Spleen (tissue), 11 donors: Measurements from ENCODE around the gene NBPF6. TPM values are rescaled to one million over a fixed set of nuclear protein-coding genes. Genes with fewer than 3 reads are reported as not detected.
"Not testable (repeated sequence)": the region's sequence is repeated elsewhere in the genome, so short reads cannot be mapped to it uniquely, and the experiment has no call there.

Experiments
- DNase-seq: peaks from one replicate; pipeline ENCODE4 v3.0.0-alpha.2; 2020
- H3K27ac ChIP-seq, 8 donors: fragments of 200-600 bp; sonication (generic) in 7 of 8; 1 replicate in 4 of 8; 2 replicates in 4 of 8; pipeline versions ENCODE4 v1.5.0 to v1.8.0; 2016 to 2021; ENCODE audit warnings: inconsistent platforms in 4 of 8, mild to moderate bottlenecking in 4 of 8, moderate library complexity in 1 of 8
- H3K27me3 ChIP-seq, 7 donors: fragments of 200-600 bp; sonication (generic) in 6 of 7; replicated peaks in 1 of 7; 1 replicate in 4 of 7; 2 replicates in 3 of 7; pipeline versions ENCODE4 v1.5.0 to v1.8.0; 2016 to 2021; ENCODE audit warnings: inconsistent platforms in 3 of 7, mild to moderate bottlenecking in 1 of 7
- H3K36me3 ChIP-seq, 6 donors: fragments of 200-600 bp; sonication (generic) in 5 of 6; 1 replicate in 4 of 6; 2 replicates in 2 of 6; pipeline versions ENCODE4 v1.5.0 to v1.8.0; 2016 to 2021; ENCODE audit warnings: inconsistent platforms in 2 of 6
- H3K4me1 ChIP-seq, 6 donors: fragments of 200-600 bp; sonication (generic) in 5 of 6; 1 replicate in 3 of 6; 2 replicates in 3 of 6; pipeline versions ENCODE4 v1.5.0 to v1.8.0; 2016 to 2021; ENCODE audit warnings: inconsistent platforms in 3 of 6
- H3K4me3 ChIP-seq, 8 donors: fragments of 200-600 bp; sonication (generic) in 7 of 8; 1 replicate in 4 of 8; 2 replicates in 4 of 8; pipeline versions ENCODE4 v1.5.0 to v1.8.0; 2016 to 2021; ENCODE audit warnings: inconsistent platforms in 4 of 8, mild to moderate bottlenecking in 4 of 8, moderate library complexity in 2 of 8
- H3K9me3 ChIP-seq, 8 donors: fragments of 200-600 bp; sonication (generic) in 7 of 8; 1 replicate in 4 of 8; 2 replicates in 4 of 8; pipeline versions ENCODE4 v1.5.0 to v1.8.0; 2016 to 2021; ENCODE audit warnings: inconsistent platforms in 4 of 8
- POLR2A ChIP-seq, 3 donors: fragments of 450-650 bp; IDR thresholded peaks; one replicate each; pipeline ENCODE4 v1.5.1; 2017; ENCODE audit warnings: antibody characterized with exemption in 3 of 3, mild to moderate bottlenecking in 1 of 3
- POLR2AphosphoS5 ChIP-seq, 3 donors: sonication (generic); formaldehyde crosslinking; IDR thresholded peaks; one replicate each; pipeline ENCODE4 v1.5.1; 2017; ENCODE audit warnings: antibody characterized with exemption in 3 of 3
- WGBS, 5 donors: extraction: QIAGEN DNeasy Blood & Tissue Kit in 3 of 5; methylation state at CpG; one replicate each; pipeline versions ENCODE4 v1.1.5 to v1.1.7; 2013 to 2018; 5-methylcytosine and 5-hydroxymethylcytosine counted together
- intact Hi-C: fragments of 100-400 bp; cut with DNase I; formaldehyde crosslinking; loops from one replicate; pipeline ENCODE4 v1.15.0; 2023; ENCODE audit warnings: low total_unique reads
- polyA plus RNA-seq, 3 donors: library from polyadenylated mRNA; stranded (reverse); fragments of 200-250 nt; gene quantifications; one replicate each; pipeline ENCODE4 v1.2.1, GENCODE V29; 2013
- total RNA-seq, 7 donors: library from RNA; depleted of rRNA in 3 of 7; stranded (reverse); fragments of >200 nt in 3 of 7; fragmentation: NEBNext Ultra II Directional in 4 of 7; extraction: Animal tissue kit (Norgen Biotek cat#: 25700) in 4 of 7; gene quantifications; one replicate each; pipeline versions ENCODE4 v1.1.0 to v1.2.1, GENCODE V29; 2016 to 2021
- TF ChIP-seq, protein P1 (sequence below), 11 experiments: fragments of 200-600 bp in 7 of 11; fragments of 450-650 bp in 4 of 11; sonication (generic) in 4 of 11; IDR thresholded peaks in 8 of 11; conservative IDR thresholded peaks in 3 of 11; 1 replicate in 7 of 11; 2 replicates in 4 of 11; pipeline versions ENCODE4 v1.4.0 to v1.8.0; 2016 to 2021; ENCODE audit warnings: antibody characterized with exemption in 11 of 11, inconsistent platforms in 4 of 11, mild to moderate bottlenecking in 1 of 11
- donor health status: healthy with polysubstance abuse.
- donor health status: DM: no; HTN: no; CAD: no; lungs with moderate emphysema.
- donor health status: DM: no; HTN: no; CAD: no.
- donor health status: Bipolar disorder and iron deficiency.
- donor health status: healthy.
- donor health status: DM: no; HTN: no; CAD: no.
- donor health status: DM: yes; HTN: yes; CAD: no.

NBPF6 gene
- total and polyA plus RNA-seq, 10 donors, result 0.08 TPM; not detected in 9

DNA sequence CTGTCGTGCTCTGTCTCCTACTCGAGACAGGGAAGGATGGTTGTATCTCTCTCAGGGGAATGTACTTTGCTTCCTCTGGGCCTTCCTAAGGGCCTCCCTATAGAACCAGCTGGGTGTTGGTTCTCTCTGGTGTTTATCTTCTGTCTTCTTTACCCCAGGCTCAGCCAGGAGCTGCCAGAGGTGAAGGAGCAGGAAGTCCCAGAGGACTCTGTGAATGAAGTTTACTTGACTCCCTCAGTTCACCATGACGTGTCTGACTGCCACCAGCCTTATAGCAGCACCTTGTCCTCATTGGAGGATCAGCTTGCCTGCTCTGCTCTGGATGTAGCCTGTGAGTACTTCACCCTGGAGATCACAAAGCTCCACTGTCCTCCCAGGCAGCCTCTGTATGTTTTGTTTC is 11.6 kb downstream of the NBPF6 start:
- H3K27me3 ChIP-seq, DNase-seq, H3K36me3 ChIP-seq, H3K27ac ChIP-seq, intact Hi-C loops, H3K9me3 ChIP-seq, H3K4me3 ChIP-seq, H3K4me1 ChIP-seq: not testable (repeated sequence)
- WGBS, 5 donors, result no CpG with 5 or more reads among the region's 3 CpGs

DNA sequence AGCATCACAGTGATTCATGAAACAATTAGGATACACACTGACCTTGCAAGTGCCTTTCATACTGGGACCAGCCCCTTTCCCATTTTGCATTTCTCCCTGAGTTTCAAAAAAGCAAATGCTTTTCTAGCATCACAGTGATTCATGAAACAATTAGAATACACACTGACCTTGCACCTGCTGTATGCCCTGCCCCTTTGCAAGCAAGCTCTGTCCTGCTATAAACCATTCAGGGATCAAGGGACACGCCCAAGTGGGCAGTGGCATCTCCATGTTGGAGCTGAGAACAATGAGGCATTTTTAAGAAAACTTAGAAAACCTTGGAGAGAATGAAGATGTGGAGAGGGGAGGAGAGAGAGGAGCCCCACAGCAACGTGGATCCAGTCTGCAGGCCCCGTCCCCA is 13.8 kb downstream of the NBPF6 start:
- H3K4me1 ChIP-seq, H3K27me3 ChIP-seq, H3K36me3 ChIP-seq, DNase-seq, intact Hi-C loops, H3K27ac ChIP-seq, H3K4me3 ChIP-seq, H3K9me3 ChIP-seq: not testable (repeated sequence)
- WGBS, 5 donors, result no CpG with 5 or more reads among the region's 3 CpGs

DNA sequence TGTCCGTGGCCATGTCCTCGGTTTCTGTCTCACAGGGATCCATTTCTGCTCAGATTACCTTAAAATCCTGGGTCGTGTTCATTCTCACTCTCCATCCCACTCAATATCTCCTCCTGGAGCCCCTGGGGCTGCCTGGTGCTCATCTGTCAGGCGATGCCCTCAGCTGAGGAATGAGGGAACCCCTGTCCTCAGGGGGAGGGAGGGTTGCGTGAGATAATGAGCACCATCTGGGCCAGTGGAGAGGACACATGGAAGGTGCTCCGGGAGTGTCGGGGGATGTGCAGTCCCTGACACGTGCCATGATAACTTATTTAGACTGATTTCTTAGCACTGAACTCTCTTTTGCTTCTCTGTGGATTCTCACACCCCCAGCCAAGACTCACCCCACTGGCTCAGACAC is 16.0 kb downstream of the NBPF6 start:
- intact Hi-C loops, result not testable (repeated sequence)

DNA sequence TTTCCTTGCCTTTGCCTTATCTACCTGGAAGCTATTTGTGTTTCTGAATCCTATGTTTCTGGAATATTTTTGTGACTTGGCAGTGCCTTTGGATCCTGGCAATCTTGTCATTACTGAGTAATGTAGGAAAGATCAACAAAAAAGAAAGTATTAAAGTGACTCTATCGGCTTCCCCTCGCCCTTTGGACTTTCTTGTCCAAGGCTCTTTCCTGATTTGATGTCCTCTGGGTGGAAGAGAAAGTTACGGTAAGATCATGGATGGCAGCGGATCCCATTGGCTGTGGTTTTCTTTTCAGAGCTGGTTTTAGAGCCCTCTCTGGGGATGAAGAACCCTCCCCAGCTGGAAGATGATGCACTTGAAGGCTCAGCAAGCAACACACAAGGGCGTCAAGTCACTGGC is 17.0 kb downstream of the NBPF6 start:
- H3K4me3 ChIP-seq, H3K4me1 ChIP-seq, H3K9me3 ChIP-seq, H3K27ac ChIP-seq, H3K36me3 ChIP-seq, DNase-seq, H3K27me3 ChIP-seq, intact Hi-C loops: not testable (repeated sequence)
- WGBS, 5 donors, result 67 to 90% (median 71%) methylated on average over 2 to 3 of the region's 5 CpGs; no CpG with 5 or more reads in 1 of the 5 donors

More for the DNA sequence above, 16.0 kb downstream of the NBPF6 start:
- H3K27ac ChIP-seq, H3K27me3 ChIP-seq, H3K9me3 ChIP-seq, H3K36me3 ChIP-seq, DNase-seq, H3K4me1 ChIP-seq, H3K4me3 ChIP-seq: not testable (repeated sequence)
- WGBS, 5 donors, result no CpG with 5 or more reads among the region's 8 CpGs

DNA sequence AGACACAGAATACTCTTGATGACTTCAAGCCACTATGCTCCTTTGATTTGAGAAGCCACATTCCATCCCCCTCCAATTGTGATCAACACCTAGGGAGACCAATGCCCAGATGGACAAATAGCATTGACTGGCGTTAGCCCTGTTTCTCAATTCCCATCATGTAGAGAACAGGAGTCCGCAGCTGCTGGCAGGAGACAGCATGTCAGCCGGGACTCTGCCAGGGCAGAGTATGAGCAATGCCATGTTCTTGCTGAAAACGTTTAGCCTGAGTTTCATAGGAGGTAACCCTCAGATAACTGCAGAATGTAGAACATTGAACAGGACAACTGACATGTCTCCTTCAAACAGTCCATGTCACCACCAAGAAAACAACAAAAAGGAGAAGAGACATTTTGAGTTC is 20.6 kb downstream of the NBPF6 start:
- DNase-seq, H3K4me1 ChIP-seq, H3K9me3 ChIP-seq, H3K36me3 ChIP-seq, H3K27ac ChIP-seq, intact Hi-C loops, H3K4me3 ChIP-seq, H3K27me3 ChIP-seq: not testable (repeated sequence)
- WGBS, 5 donors, result 70 to 88% (median 83%) methylated on average over 4 of the region's 4 CpGs

DNA sequence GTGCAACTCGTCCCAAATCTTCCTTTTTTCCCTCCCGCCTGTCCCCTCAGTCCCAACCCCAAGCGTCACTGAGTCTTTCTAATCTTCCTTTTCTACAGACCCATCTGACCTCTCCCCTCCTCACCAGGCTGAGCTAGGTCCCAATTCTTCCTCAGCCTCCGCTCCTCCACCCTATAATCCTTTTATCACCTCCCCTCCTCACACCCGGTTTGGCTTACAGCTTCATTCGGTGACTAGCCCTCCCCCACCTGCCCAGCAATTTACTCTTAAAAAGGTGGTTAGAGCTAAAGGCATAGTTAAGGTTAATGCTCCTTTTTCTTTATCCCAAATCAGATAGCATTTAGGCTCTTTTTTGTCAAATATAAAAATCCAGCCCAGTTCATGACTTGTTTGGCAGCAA is 24.4 kb downstream of the NBPF6 start:
- peaks cover 0 to 23% (median 19%) of the 10 kb centered on the region in 8 donors for H3K9me3 ChIP-seq
- WGBS, 5 donors, result 85 to 92% (median 90%) methylated on average over 6 of the region's 6 CpGs
- H3K4me1 ChIP-seq, H3K4me3 ChIP-seq, H3K36me3 ChIP-seq, DNase-seq, H3K27ac ChIP-seq, intact Hi-C loops, H3K27me3 ChIP-seq: not testable (repeated sequence)

DNA sequence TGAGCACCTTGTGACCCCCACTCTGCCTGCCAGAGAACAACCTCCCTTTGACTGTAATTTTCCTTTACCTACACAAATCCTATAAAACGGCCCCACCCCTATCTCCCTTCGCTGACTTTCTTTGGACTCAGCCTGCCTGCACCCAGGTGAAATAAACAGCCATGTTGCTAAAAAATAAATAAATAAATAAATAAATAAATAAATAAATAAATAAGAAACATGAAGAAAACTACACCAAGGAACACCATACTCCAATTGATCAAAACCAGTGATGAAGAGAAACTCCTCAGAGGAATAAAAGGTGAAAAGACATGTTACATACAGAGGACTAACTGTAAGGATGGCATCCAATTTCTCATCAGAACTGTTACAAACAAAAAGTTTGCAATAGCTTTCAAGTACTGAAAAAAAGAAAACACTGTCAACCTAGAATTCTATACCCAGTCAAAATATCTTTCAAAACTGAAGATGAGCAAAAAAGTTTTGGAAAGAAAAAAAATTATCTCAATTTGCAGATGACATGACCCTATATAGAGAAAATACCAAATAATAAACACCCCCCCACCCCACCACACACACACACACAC is 28.4 kb downstream of the NBPF6 start:
- peaks cover 2 to 33% (median 27%) of the 10 kb centered on the region in 8 donors for H3K9me3 ChIP-seq
- no peak overlapping the region for H3K27ac ChIP-seq
- no peak for DNase-seq
- no peak overlapping the region for H3K4me3 ChIP-seq
- no peaks in the 10 kb centered on the region for H3K4me1 ChIP-seq
- TF ChIP-seq POLR2AphosphoS5 (IDR thresholded peaks at IDR 0.05) (no peak), POLR2A (IDR thresholded peaks at IDR 0.05) (no peak)
- TF ChIP-seq, protein P1, sequence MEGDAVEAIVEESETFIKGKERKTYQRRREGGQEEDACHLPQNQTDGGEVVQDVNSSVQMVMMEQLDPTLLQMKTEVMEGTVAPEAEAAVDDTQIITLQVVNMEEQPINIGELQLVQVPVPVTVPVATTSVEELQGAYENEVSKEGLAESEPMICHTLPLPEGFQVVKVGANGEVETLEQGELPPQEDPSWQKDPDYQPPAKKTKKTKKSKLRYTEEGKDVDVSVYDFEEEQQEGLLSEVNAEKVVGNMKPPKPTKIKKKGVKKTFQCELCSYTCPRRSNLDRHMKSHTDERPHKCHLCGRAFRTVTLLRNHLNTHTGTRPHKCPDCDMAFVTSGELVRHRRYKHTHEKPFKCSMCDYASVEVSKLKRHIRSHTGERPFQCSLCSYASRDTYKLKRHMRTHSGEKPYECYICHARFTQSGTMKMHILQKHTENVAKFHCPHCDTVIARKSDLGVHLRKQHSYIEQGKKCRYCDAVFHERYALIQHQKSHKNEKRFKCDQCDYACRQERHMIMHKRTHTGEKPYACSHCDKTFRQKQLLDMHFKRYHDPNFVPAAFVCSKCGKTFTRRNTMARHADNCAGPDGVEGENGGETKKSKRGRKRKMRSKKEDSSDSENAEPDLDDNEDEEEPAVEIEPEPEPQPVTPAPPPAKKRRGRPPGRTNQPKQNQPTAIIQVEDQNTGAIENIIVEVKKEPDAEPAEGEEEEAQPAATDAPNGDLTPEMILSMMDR (IDR thresholded peaks at IDR 0.05 in 8 of 11, conservative IDR thresholded peaks at IDR 0.05 in 3 of 11), result no peak
- H3K27me3 ChIP-seq, result no peaks in the 10 kb centered on the region
- intact Hi-C loops, result no loop called here
- no peaks in the 10 kb centered on the region for H3K36me3 ChIP-seq
- 87 to 96% (median 93%) methylated on average over 2 of the region's 2 CpGs for WGBS, 5 donors
